NCI-H345 (cell line): ENCODE data around the gene POLN.

Experiments used
- DNase-seq: peaks from one replicate; lab custom pipeline; 2025; lab: John Stamatoyannopoulos, UW

Gene POLN

DNA sequence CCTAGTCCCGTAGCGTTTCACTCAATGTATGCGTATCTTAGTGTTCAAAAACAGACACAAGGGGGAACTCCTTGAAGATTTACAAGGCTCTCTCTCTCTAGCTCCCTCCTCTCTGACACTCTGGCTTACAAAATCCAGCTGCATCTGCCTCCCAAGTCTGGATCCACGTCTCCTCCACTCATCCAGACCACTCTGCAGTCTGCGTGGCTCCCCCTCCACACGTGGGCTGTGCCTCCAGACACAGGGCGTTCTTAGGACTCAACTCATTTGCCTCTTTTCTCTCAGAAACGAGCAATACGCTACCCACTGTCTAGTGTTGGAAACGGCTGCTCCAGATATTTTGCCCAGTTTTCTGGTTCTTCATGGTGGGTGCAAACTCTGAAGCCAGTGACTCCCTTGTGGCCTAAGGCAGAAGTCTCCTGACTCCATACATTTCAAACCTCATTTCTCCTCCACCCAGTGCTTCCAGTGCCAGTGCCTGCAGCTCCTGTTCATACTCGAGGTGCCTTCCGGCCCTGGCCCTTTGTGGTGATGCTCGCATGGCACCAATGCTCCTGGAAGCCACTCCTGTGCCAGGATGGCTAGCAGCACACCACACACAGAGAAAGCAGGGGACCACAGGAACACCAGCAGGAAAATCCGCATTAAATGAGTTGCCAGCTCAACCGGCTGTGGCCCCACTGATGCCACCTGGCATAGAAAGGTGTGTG, 158.7 kb downstream of the POLN start:
- DNase-seq: no peak

GRCh38 chr4:2082627-2083026, 159.3 kb downstream of the POLN start:
- no peak for DNase-seq

GRCh38 chr4:2082118-2082517, 159.8 kb downstream of the POLN start:
- DNase-seq: no peak

DNA sequence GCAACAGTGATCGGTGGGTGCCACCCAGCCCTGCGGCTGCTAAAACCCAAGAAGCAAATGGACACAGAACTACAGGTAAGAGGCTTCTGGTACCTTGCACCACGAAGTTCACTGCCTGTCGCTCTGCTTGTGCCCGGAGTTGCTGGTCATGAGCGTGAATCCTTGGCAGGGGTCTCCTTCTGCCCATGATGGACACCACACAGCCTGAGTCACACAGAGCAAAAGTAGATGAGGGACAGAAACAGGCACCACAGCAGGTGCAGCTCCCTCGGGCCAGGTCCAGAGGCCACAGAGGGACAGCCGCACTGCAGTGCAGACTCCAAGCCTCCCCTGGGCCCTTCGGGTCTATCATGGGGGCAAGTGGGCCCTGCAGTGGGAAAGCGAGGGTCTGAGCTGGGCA, 160.4 kb downstream of the POLN start:
- DNase-seq: no peak

DNA sequence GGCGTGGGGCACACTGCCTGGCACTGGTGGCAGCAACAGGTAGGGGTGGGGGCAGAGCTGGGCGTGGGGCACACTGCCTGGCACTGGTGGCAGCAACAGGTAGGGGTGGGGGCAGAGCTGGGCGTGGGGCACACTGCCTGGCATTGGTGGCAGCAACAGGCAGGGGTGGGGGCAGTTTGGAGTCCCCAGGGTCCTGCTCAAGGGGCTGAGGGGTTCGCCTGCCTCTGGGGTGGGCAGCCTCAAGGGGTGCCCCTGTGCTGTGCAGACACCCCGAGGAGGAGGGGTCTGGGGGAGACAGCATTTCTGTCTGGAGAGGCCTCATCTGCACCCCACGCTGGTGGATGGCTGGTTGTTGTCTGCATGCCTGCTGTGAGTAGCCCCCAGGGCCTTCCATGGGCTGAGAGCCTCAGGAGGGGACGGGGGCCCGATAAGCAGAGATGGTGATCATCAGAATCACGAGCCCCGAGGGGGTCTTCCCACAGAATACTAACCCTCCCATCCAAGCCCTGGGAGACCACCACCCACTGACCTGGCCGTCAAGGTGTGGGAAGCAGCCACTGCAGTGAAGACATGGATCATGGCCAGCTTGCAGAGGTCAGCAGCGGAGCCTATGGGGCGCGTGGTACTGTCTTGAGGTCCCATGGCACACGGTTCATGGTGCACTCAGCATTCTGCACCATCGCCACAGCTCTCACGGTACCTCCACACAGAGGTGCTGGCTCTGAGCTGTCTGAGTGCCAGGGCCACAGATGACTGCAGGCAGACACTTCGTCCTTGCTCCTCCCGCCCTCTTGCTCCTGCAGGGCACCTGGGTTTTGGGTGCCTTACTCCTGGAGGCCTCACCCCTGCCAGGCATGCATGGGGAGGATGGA, 161.3 kb downstream of the POLN start:
- DNase-seq: no peak

- DNase-seq: no peak
Observed at GRCh38 chr4:2079926-2080325, 162.0 kb downstream of the POLN start.

GRCh38 chr4:2079006-2079405, 162.9 kb downstream of the POLN start:
- DNase-seq: no peak

DNA sequence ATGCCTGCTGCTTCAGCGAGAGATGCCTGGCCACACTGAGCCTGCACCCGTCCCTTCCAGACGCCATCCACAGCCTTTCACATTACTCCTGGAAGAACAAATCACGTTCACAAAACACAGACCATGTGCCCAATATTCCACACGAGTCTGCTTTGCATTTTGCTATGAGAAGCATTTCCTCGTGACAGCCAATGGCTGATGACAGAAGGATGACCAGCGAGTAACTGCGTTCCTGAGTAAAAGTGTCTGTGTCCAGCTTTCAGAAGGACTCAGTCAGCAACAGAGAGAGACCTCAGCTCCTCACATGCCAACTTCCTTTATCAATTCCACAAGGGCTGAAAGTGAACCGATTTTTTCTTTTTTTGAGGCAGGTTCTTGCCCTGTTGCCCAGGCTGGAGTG, 163.3 kb downstream of the POLN start:
- DNase-seq: no peak

DNA sequence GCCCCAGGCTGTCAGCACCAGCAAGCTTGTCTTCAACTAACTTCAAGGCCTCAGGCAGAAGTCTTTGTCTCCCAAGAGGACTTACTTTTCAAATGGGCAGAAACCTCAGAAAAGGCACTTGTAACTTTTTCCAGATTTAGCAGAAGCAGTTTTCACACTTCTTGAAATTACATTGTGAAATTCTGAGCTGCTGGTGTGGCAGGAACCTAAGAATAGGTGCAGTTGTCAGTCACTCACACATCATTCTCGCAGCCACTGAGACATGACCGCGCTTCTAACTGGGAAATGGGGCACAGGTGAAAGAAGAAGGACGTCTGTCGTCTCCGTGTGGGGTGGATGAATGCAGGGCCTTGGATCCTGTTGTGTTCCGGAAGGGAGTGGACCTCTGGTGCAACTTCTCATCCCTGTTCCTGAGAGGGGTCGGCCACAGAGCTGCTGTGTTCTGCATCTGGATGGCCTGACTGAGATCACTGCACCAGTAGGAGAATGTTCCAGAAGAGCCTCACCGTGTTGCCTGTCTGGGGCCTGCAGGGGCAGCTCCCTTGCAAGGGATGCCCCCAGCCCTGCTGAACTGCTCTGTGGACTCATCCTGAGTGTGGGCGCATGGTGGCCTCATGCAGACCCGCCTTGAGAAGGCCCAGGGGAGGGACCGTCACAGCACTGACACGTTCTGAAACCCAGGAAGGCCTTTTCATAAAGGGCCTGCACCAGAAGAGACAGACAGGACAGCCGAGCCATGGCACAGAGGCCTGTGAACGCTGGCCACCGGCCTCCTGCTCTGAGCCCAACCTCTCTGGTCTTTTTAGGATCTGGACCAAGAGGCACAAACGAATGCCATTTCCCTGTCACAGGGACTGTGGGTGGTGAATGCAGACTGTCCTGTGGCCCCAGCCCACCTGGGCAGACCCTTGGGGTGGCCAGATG, 164.1 kb downstream of the POLN start:
- no peak for DNase-seq

DNA sequence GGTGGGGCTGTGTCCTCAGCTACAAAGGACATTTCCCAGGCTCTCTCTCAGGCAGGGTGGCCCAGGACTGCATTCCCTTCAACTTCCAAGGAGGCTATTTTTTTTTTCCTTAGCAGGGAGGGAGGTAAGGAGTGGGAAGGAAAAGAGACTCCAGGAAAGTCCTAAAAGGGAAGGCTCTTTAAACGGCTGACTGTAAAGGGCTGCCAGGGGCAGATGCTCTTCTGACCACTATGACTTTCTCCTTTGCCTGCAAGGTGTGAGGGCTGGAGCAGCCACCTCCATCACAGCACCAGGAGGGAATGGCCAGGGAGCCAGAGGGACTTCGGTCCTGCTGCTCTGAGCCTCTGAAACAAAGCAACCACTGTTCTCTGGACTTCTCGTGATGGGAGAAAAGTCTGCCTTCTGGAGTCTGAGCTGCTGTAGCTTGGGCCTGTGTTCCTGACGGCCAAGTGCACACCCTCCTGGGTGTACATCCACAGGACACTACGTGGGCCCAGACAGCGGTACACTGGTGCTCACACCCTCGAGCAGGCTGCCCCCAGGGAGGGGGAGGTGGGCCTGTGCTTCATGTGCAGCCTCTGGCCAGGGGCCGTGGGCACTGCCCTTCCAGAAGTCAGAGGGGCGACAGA, 164.9 kb downstream of the POLN start:
- no peak for DNase-seq

DNA sequence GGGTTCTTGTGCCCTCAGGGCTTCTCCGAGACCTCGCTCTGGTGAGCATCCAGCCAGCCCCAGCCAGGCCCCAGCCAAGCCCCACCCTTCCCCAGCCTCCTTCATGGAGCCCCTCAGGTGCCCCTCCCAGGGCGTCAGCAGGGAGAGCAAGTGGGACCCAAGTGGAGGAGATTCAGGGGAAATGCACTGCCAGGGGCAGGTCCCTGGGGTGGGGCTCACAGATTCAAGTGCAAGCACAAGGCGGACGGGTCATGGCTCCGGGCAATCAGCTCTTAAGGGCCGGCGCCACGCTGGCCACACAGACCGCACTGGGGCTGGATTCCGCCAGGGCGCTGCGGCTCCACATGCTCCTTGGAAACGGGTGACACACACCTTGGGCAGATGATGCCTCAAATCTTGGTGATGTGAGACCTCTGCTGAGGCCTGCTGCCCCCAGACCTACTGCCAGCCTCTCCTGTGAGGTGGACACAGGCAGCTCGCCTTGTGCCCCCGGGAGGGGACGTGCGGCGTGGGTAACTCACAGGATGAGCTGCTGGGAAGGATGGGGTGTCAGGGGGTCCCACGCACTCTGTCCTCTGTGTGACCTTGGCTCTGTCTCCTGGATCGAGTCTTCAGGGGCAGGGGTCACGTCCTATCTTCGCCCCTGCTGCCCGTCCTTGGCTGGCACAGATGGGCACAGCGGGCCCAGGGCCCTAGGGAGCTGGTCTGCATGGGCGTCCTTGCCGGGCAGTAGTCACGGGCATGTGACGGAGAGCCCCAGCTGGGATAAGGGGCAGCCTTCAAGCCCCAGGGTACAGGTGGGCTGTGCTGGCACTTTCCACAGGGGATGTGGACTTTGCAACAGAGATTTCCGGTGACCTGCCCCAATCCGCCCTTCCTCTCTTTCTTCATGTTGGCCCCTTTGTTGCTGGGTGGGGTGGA, 165.7 kb downstream of the POLN start:
- DNase-seq: no peak

DNA sequence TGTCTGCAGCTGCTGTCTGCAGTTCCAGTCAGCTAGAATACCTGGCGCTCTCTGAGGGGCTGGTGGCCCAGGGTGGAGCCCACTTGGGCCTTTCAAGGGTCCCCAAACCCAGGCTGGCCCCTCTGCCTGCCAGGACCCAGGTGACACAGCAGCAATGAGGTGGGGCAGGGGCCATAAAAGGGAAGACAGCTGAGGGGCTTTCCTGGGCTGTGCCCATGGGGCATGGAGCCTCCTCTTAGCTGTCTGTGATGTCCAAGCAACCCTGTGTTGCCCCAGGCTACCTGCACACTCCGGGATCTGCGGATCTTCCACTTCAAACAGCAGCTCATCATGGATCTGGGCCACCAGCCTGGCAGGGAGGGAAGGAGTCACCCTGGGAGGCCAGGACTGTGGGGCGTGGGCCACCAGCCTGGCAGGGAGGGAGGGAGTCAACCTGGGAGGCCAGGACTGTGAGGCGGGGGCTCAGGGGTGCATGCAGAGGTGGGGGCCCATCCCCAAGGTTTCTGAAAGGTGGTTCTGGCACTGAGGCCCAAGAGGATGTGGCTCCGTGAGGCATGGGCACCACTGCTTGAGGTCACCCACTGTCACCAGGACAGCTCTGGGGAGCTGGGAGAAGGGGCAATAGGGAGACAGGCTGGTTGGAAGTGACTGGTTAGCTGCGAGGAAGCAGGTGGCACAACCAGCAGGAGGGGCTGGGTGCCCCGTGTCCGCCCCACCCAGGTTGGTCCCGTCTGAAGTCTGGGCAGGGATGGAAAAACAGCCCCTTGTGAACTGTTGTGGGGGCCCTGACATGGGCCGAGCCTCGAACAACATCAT, 166.5 kb downstream of the POLN start:
- DNase-seq: no peak

GRCh38 chr4:2074588-2074987, 167.3 kb downstream of the POLN start:
- DNase-seq: no peak

- no peak for DNase-seq
Observed at GRCh38 chr4:2073808-2074481, 168.0 kb downstream of the POLN start.

- DNase-seq: no peak
Observed at GRCh38 chr4:2072971-2073807, 168.7 kb downstream of the POLN start.

GRCh38 chr4:2071912-2072867, 169.7 kb downstream of the POLN start:
- peak; percentile 56 for DNase-seq

GRCh38 chr4:2071252-2071911, 170.5 kb downstream of the POLN start:
- DNase-seq: peak; percentile 65
